Bladder microvascular endothelial cell (primary cell): ENCODE measurements around the gene RHOJ. TPM values are rescaled to one million over a fixed set of nuclear protein-coding genes. Genes with fewer than 3 reads are reported as not detected.

Experiments
- total RNA-seq: library from RNA; depleted of rRNA; stranded (reverse); fragments of >200 nt; gene quantifications from 2 replicates; pipeline ENCODE4 v1.2.3, GENCODE V29; 2014

RHOJ gene
- 58.1 and 312 TPM in 2 replicates for total RNA-seq

GRCh38 chr14:63204407-63205043 is at the start of gene RHOJ:
RHOJ (plus strand) TSS chr14:63204443; CDS start chr14:63204870, 427 bp downstream.

GRCh38 chr14:63318835-63319234 is 114.6 kb downstream of the RHOJ start, which contains the start of gene GPHB5:
GPHB5 (minus strand) TSS chr14:63318935; CDS start chr14:63317849, 1,086 bp downstream.

Other genes with a start within 250 kb of the RHOJ start
- not detected in 2 replicates for gene KCNH5, start 159.0 kb upstream of the RHOJ start, total RNA-seq
- gene GPHB5, start 114.5 kb downstream of the RHOJ start, total RNA-seq: not detected in 2 replicates